HL-60 (cell line): ENCODE results near the gene CFAP100.
A peak's percentile ranks its signal among the peaks of the same experiment; 100 is the strongest.

Experiments used
- DNase-seq, 2 experiments: peaks; one replicate each; pipeline ENCODE4 v3.0.0-alpha.2; 2010 to 2020; ENCODE audit warnings: low read depth in 1 of 2, low spot score in 1 of 2
- H3K27ac ChIP-seq: fragments of 250-450 bp; sonication (Bioruptor Pico); replicated peaks from 2 replicates; pipeline ENCODE4 v1.5.1; 2020; ENCODE audit warnings: mild to moderate bottlenecking, moderate library complexity
- H3K27me3 ChIP-seq: fragments of 250-450 bp; sonication (Bioruptor Pico); 2 replicates; pipeline ENCODE4 v1.5.1; 2021; ENCODE audit warnings: mild to moderate bottlenecking, moderate library complexity; ENCODE audit not compliant: insufficient read depth, poor library complexity, severe bottlenecking
- H3K4me3 ChIP-seq: replicated peaks from 2 replicates; pipeline ENCODE4 v1.5.1; 2011; ENCODE audit warnings: mild to moderate bottlenecking, control low read depth, low read length; ENCODE audit not compliant: insufficient read depth
- CTCF ChIP-seq: IDR thresholded peaks from one replicate; pipeline ENCODE4 v1.5.1; 2011; ENCODE audit warnings: low read length, control low read depth, inconsistent platforms; ENCODE audit not compliant: insufficient read depth
- GABPA ChIP-seq: IDR thresholded peaks from 2 replicates; pipeline ENCODE4 v1.6.1; 2012; ENCODE audit warnings: low read depth
- POLR2AphosphoS5 ChIP-seq: IDR thresholded peaks from 2 replicates; pipeline ENCODE4 v1.6.1; 2012; ENCODE audit warnings: low read depth
- SPI1 ChIP-seq: IDR thresholded peaks from 2 replicates; pipeline ENCODE4 v1.6.1; 2012; ENCODE audit warnings: low read depth, mild to moderate bottlenecking, borderline replicate concordance
- TF ChIP-seq, protein P1 (sequence below): IDR thresholded peaks from 2 replicates; pipeline ENCODE4 v1.6.1; 2012; ENCODE audit warnings: low read depth; ENCODE audit not compliant: insufficient replicate concordance

Gene CFAP100

GRCh38 chr3:126381966-126382365, 12.7 kb upstream of the CFAP100 start:
- DNase-seq: no peak
- Histone ChIP-seq H3K27ac (no peak overlapping the region), H3K27me3 (no peaks in the 10 kb centered on the region), H3K4me3 (no peak overlapping the region)
- TF ChIP-seq GABPA (no peak), POLR2AphosphoS5 (no peak), CTCF (no peak), SPI1 (no peak)
- TF ChIP-seq, protein P1, sequence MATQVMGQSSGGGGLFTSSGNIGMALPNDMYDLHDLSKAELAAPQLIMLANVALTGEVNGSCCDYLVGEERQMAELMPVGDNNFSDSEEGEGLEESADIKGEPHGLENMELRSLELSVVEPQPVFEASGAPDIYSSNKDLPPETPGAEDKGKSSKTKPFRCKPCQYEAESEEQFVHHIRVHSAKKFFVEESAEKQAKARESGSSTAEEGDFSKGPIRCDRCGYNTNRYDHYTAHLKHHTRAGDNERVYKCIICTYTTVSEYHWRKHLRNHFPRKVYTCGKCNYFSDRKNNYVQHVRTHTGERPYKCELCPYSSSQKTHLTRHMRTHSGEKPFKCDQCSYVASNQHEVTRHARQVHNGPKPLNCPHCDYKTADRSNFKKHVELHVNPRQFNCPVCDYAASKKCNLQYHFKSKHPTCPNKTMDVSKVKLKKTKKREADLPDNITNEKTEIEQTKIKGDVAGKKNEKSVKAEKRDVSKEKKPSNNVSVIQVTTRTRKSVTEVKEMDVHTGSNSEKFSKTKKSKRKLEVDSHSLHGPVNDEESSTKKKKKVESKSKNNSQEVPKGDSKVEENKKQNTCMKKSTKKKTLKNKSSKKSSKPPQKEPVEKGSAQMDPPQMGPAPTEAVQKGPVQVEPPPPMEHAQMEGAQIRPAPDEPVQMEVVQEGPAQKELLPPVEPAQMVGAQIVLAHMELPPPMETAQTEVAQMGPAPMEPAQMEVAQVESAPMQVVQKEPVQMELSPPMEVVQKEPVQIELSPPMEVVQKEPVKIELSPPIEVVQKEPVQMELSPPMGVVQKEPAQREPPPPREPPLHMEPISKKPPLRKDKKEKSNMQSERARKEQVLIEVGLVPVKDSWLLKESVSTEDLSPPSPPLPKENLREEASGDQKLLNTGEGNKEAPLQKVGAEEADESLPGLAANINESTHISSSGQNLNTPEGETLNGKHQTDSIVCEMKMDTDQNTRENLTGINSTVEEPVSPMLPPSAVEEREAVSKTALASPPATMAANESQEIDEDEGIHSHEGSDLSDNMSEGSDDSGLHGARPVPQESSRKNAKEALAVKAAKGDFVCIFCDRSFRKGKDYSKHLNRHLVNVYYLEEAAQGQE: no peak

DNA sequence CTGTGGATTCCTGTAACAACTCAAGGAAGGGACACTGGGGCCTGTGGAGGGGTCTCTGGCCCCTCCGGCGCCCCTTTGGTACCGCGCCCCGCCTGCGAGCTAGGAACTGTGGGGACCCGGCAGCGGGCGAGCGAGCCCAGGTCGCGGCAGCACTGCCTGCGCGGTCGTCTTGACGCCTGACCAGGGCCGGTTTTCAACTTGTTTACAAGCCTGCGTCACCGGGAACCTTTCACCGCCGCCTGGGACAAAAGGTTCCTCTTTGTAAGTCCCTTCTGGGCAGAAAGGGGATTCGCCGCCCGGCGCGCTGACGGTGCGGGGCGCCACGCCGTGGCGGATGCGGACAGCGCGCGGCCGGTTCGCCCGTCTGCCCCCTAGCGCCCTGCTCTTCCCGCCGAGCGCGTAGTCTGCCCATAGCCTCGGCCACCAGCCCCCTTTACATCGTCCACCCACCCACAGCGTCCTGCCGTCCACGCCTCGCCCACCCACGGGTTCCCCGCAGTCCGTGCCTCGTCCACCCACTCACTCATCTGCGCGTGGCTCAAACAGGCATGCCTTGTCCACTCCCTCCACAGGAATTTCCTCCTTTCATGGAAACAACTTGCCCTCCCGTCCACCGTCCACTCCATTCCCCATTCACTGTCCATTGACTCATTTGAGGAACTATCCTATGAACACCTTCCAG, 5.5 kb upstream of the CFAP100 start:
- peaks cover 15% of the 10 kb centered on the region for H3K27me3 ChIP-seq
- DNase-seq: peak; percentile 77 to 90
- H3K4me3 ChIP-seq: peak overlapping the region; percentile 23
- TF ChIP-seq POLR2AphosphoS5 (no peak), SPI1 (no peak), GABPA (no peak), CTCF (peak; percentile 79)
- TF ChIP-seq, protein P1: no peak
- H3K27ac ChIP-seq: peak overlapping the region; percentile 39; the same call in 1 of the 2 replicates

GRCh38 chr3:126389794-126390146, 4.9 kb upstream of the CFAP100 start:
- H3K27ac ChIP-seq: no peak overlapping the region
- H3K4me3 ChIP-seq: no peak overlapping the region
- no peak for TF ChIP-seq POLR2AphosphoS5
- no peak for TF ChIP-seq CTCF
- TF ChIP-seq SPI1: no peak
- no peak for TF ChIP-seq GABPA
- TF ChIP-seq, protein P1: no peak
- H3K27me3 ChIP-seq: peaks cover 15% of the 10 kb centered on the region
- no peak for DNase-seq
